Skeletal muscle satellite cell (primary cell): ENCODE results near the gene OOSP2.
"Not testable (repeated sequence)": the region's sequence is repeated elsewhere in the genome, so short reads cannot be mapped to it uniquely, and the experiment has no call there.

Experiments used
- H3K27me3 ChIP-seq: 2 replicates; pipeline ENCODE4 v1.7.0; 2013; ENCODE audit warnings: low read length; ENCODE audit not compliant: control insufficient read depth, insufficient read depth
- H3K36me3 ChIP-seq: 2 replicates; pipeline ENCODE4 v1.7.0; 2013; ENCODE audit warnings: mild to moderate bottlenecking, control low read depth, low read length; ENCODE audit not compliant: insufficient read depth
- H3K4me1 ChIP-seq: 2 replicates; pipeline ENCODE4 v1.7.0; 2013; ENCODE audit warnings: low read length; ENCODE audit not compliant: control insufficient read depth, insufficient read depth
- H3K4me2 ChIP-seq: 2 replicates; pipeline ENCODE4 v1.7.0; 2013; ENCODE audit warnings: mild to moderate bottlenecking, low read length
- H3K4me3 ChIP-seq: 2 replicates; pipeline ENCODE4 v1.7.0; 2013; ENCODE audit warnings: low read length
- H3K9ac ChIP-seq: 2 replicates; pipeline ENCODE4 v1.7.0; 2013; ENCODE audit warnings: mild to moderate bottlenecking, low read depth, low read length, moderate library complexity
- H3K9me3 ChIP-seq: replicated peaks from 2 replicates; pipeline ENCODE4 v1.7.0; 2013; ENCODE audit warnings: mild to moderate bottlenecking, control low read depth, low read length

Gene OOSP2

DNA sequence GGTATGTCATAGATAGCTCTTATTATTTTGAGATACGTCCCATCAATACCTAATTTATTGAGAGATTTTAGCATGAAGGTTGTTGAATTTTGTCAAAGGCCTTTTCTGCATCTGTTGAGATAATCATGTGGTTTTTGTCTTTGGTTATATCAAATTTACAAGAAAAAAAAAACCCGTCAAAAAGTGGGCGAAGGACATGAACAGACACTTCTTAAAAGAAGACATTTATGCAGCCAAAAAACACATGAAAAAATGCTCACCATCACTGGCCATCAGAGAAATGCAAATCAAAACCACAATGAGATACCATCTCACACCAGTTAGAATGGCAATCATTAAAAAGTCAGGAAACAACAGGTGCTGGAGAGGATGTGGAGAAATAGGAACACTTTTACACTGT, 10.6 kb downstream of the OOSP2 start:
- H3K36me3 ChIP-seq, H3K4me1 ChIP-seq, H3K9me3 ChIP-seq, H3K4me3 ChIP-seq, H3K4me2 ChIP-seq, H3K9ac ChIP-seq, H3K27me3 ChIP-seq: not testable (repeated sequence)

DNA sequence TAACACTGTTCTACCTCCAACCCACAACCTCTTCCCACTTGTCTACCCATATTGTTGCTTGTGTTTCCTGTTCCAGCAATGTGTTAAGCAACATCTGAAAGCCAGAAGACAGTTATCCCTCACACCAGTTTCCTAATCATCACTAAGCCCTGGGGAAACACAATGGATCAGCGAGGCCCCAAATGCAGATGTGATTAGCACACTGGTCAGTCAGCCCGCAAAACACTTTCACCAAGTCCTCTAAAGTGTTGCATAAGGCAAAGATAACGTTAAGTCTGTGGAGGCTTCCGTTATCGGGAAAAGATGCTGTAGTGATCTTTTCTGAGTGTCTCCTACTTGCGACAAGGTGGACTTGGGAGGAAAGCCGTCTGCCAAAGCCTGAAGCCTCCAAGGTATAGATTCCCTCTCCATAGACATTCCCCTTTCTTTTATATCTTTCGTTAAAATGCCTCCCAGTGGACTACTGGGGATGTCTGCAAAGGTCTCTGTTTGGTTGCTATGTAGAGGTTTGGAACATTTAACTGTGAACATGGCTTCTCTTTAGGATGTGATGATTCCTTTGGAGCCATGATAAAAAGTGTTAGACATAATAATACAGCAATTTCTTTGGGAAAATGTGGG, 16.2 kb downstream of the OOSP2 start, which contains the start of gene MS4A3:
Gene MS4A3, plus strand, starts transcription at position 317 of the 621 bp plus-strand sequence. CDS start 4,496 bp downstream, outside the sequence.
- Histone ChIP-seq H3K9me3 (no peaks in the 10 kb centered on the region), H3K4me3 (no peak within 1 kb of the TSS), H3K4me2 (no peak within 1 kb of the TSS), H3K27me3 (no peaks in the 10 kb centered on the region), H3K36me3 (no peaks in the 10 kb centered on the region), H3K4me1 (no peaks in the 10 kb centered on the region), H3K9ac (no peak within 1 kb of the TSS)

- H3K27me3 ChIP-seq: no peaks in the 10 kb centered on the region
- H3K4me1 ChIP-seq: no peaks in the 10 kb centered on the region
- no peak overlapping the region for H3K9ac ChIP-seq
- H3K9me3 ChIP-seq: no peaks in the 10 kb centered on the region
- H3K36me3 ChIP-seq: no peaks in the 10 kb centered on the region
- no peak overlapping the region for H3K4me2 ChIP-seq
- no peak overlapping the region for H3K4me3 ChIP-seq
Measured at GRCh38 chr11:60059052-60059451, 18.8 kb downstream of the OOSP2 start.

DNA sequence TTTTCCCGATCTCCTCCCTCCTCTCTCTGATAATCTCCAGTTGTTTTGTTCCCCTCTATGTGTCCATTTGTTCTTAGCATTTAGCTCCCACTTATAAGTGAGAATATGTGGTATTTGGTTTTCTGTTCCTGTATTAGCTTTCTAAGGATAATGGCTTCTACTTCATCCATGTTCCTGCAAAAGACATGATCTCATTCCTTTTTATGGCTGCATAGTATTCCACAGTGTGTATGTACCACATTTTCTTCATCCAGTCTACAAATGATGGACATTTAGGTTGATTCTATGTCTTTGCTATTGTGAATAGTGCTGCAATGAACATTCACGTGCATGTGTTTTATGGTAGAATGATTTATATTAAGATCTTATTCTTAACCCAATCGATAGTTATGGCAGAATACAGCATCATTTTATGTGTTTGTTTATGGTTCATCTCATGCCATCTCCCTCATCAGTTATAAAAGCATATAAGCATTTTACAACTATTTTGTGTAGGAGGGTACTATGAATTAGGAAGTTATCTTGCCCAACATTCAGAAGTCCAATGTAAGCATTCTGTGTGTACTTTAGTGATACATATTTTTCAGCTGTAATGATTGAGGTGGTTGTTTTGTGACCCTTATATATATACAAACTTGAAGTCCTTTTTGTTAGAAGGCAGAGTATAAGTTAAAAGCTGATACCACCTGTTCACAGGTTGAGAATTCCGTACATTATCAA, 19.5 kb downstream of the OOSP2 start:
- Histone ChIP-seq H3K4me1 (no peaks in the 10 kb centered on the region), H3K9ac (no peak overlapping the region), H3K4me3 (no peak overlapping the region), H3K4me2 (no peak overlapping the region), H3K36me3 (no peaks in the 10 kb centered on the region), H3K27me3 (no peaks in the 10 kb centered on the region), H3K9me3 (peaks cover 2% of the 10 kb centered on the region)

DNA sequence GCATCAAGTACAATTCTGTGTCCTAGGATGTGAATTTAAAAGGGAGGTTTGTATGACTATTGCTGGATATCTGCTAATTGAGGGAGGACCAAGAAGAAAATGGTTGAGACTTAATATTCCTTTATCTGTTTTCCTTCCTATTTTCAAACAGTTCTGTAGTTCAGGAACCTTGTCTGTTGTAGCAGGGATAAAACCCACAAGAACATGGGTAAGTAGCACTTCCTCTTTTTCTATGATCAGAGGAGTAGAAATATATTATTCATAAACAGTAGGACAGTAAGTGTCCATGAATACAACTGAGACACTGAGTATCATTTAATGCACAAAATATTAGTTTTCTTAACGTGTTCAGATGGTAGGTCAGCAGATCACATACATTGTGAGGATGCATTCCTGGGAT, 23.9 kb downstream of the OOSP2 start:
- no peaks in the 10 kb centered on the region for H3K27me3 ChIP-seq
- no peak overlapping the region for H3K4me3 ChIP-seq
- H3K4me2 ChIP-seq: no peak overlapping the region
- H3K9ac ChIP-seq: no peak overlapping the region
- no peaks in the 10 kb centered on the region for H3K36me3 ChIP-seq
- peaks cover 3% of the 10 kb centered on the region for H3K9me3 ChIP-seq
- H3K4me1 ChIP-seq: no peaks in the 10 kb centered on the region

GRCh38 chr11:60065801-60066200, 25.6 kb downstream of the OOSP2 start:
- no peaks in the 10 kb centered on the region for H3K27me3 ChIP-seq
- no peak overlapping the region for H3K4me2 ChIP-seq
- H3K36me3 ChIP-seq: no peaks in the 10 kb centered on the region
- peaks cover 3% of the 10 kb centered on the region for H3K9me3 ChIP-seq
- no peaks in the 10 kb centered on the region for H3K4me1 ChIP-seq
- no peak overlapping the region for H3K4me3 ChIP-seq
- no peak overlapping the region for H3K9ac ChIP-seq

DNA sequence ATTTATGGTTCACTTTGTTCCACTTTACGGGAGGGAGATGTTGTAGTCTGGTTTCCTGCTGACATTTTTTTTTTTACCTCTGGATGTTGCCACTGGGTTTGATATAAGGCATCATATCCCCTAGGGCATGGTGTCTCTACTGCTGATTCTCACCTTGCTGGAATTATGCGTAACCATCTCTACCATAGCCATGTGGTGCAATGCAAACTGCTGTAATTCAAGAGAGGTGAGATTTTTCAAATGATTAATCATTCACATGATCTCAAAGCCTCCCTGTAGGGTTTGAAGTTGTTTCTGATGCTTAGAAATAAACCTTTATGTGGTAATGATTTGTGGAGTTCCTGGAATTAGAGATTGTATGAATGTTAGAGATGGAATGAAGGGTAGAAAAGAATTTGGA, 29.2 kb downstream of the OOSP2 start:
- Histone ChIP-seq H3K9me3 (peaks cover 3% of the 10 kb centered on the region), H3K27me3 (no peaks in the 10 kb centered on the region), H3K36me3 (no peaks in the 10 kb centered on the region), H3K4me2 (no peak overlapping the region), H3K4me3 (no peak overlapping the region), H3K9ac (no peak overlapping the region), H3K4me1 (no peaks in the 10 kb centered on the region)

GRCh38 chr11:60071644-60072043, 31.4 kb downstream of the OOSP2 start:
- not testable (repeated sequence) for H3K4me2 ChIP-seq, H3K9ac ChIP-seq, H3K9me3 ChIP-seq, H3K4me3 ChIP-seq, H3K27me3 ChIP-seq, H3K4me1 ChIP-seq, H3K36me3 ChIP-seq

GRCh38 chr11:60077216-60077817, 37.1 kb downstream of the OOSP2 start:
- no peaks in the 10 kb centered on the region for H3K27me3 ChIP-seq
- H3K9me3 ChIP-seq: no peaks in the 10 kb centered on the region
- no peak overlapping the region for H3K4me3 ChIP-seq
- no peaks in the 10 kb centered on the region for H3K36me3 ChIP-seq
- H3K4me1 ChIP-seq: no peaks in the 10 kb centered on the region
- H3K9ac ChIP-seq: no peak overlapping the region
- H3K4me2 ChIP-seq: no peak overlapping the region

GRCh38 chr11:60077981-60078380, 37.8 kb downstream of the OOSP2 start:
- H3K9ac ChIP-seq: no peak overlapping the region
- H3K4me1 ChIP-seq: no peaks in the 10 kb centered on the region
- H3K4me2 ChIP-seq: no peak overlapping the region
- H3K27me3 ChIP-seq: no peaks in the 10 kb centered on the region
- no peaks in the 10 kb centered on the region for H3K36me3 ChIP-seq
- H3K4me3 ChIP-seq: no peak overlapping the region
- H3K9me3 ChIP-seq: no peaks in the 10 kb centered on the region

- Histone ChIP-seq H3K36me3 (no peaks in the 10 kb centered on the region), H3K9ac (no peak overlapping the region), H3K4me1 (no peaks in the 10 kb centered on the region), H3K4me2 (no peak overlapping the region), H3K9me3 (no peaks in the 10 kb centered on the region), H3K27me3 (no peaks in the 10 kb centered on the region), H3K4me3 (no peak overlapping the region)
Measured at GRCh38 chr11:60078745-60079144, 38.5 kb downstream of the OOSP2 start.

DNA sequence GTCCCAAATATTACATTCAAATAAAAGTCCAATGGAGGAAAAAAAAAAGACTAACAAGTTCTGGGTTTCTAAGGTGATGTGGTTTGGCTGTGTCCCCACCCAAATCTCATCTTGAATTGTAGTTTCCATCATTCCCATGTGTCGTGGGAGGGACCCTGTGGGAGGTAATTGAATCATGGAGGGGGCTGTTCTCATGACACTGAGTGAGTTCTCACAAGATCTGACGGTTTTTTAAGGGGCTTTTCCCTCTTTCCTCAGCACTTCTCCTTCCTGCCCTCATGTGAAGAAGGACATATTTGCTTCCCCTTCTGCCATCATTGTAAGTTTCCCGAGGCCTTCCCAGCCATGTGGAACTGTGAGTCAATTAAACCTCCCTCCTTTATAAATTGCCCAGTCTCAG, 40.3 kb downstream of the OOSP2 start:
- Histone ChIP-seq H3K27me3 (no peaks in the 10 kb centered on the region), H3K9me3 (no peaks in the 10 kb centered on the region), H3K4me2 (no peak overlapping the region), H3K9ac (no peak overlapping the region), H3K4me1 (no peaks in the 10 kb centered on the region), H3K4me3 (no peak overlapping the region), H3K36me3 (no peaks in the 10 kb centered on the region)
